AG04450 (cell line): Measurements from ENCODE around the gene IDH3A. TPM values are rescaled to one million over a fixed set of nuclear protein-coding genes. Genes with fewer than 3 reads are reported as not detected.

Experiments used
- CTCF ChIA-PET: fragments of 300-600, 350-600 bp; formaldehyde crosslinking; extraction: SDS; loops from one replicate; lab custom pipeline; 2022; ENCODE audit warnings: antibody characterized with exemption, inconsistent platforms; lab: Charles Lee
- POLR2A ChIA-PET: fragments of 350-600 bp; formaldehyde crosslinking; extraction: SDS; loops from one replicate; lab custom pipeline; 2021; ENCODE audit warnings: antibody characterized with exemption, inconsistent platforms; lab: Yijun Ruan, JAX
- DNase-seq: peaks from one replicate; pipeline ENCODE4 v3.0.0-alpha.2; 2011; ENCODE audit warnings: low read depth, low spot score
- H3K27ac ChIP-seq: one replicate; pipeline ENCODE4 v1.5.1; 2012; ENCODE audit warnings: low read depth, low read length, control low read depth
- H3K27me3 ChIP-seq: one replicate; pipeline ENCODE4 v1.6.0; 2012; ENCODE audit warnings: low read length; ENCODE audit not compliant: control insufficient read depth, insufficient read depth
- H3K4me3 ChIP-seq: 2 replicates; pipeline ENCODE4 v1.5.1; 2011; ENCODE audit warnings: mild to moderate bottlenecking, low read depth, low read length, control low read depth
- H3K9me3 ChIP-seq: 2 replicates; pipeline ENCODE4 v1.5.1; 2012; ENCODE audit warnings: low read length; ENCODE audit not compliant: control insufficient read depth, insufficient read depth
- CTCF ChIP-seq: IDR thresholded peaks from 2 replicates; pipeline ENCODE4 v1.5.1; 2011; ENCODE audit warnings: low read depth, low read length, control low read depth, inconsistent platforms
- polyA plus RNA-seq: library from polyadenylated mRNA; depleted of rRNA; stranded (reverse); fragments of >200 nt; gene quantifications from 2 replicates; pipeline ENCODE4 v1.2.3, GENCODE V29; 2011

Gene IDH3A
- polyA plus RNA-seq, 1 experiment, result 69.1 TPM

GRCh38 chr15:78120523-78120922 lies 28.6 kb upstream of the IDH3A start:
- CTCF ChIA-PET, result interaction anchor here (1.2 to 3.4 kb wide), 3 partner anchors 12 to 156 kb away, joined by 3 to 18 read pairs (median 7); no protein-coding TSS in a partner anchor
- POLR2A ChIA-PET, result no interaction called here

GRCh38 chr15:78125267-78125666 lies 23.9 kb upstream of the IDH3A start:
- no peak for DNase-seq
- Histone ChIP-seq H3K4me3 (no peak overlapping the region), H3K27me3 (peaks cover 23% of the 10 kb centered on the region), H3K9me3 (no peaks in the 10 kb centered on the region), H3K27ac (no peak overlapping the region)
- ChIA-PET POLR2A (no interaction called here), CTCF (no interaction called here)
- TF ChIP-seq CTCF, result no peak

More at GRCh38 chr15:78120523-78120922, 28.6 kb upstream of the IDH3A start:
- no peak for DNase-seq
- TF ChIP-seq CTCF, result no peak
- peaks cover 22% of the 10 kb centered on the region for H3K27me3 ChIP-seq
- H3K9me3 ChIP-seq, result no peaks in the 10 kb centered on the region
- no peak overlapping the region for H3K27ac ChIP-seq
- no peak overlapping the region for H3K4me3 ChIP-seq

- Histone ChIP-seq H3K4me3 (no peak overlapping the region), H3K9me3 (no peaks in the 10 kb centered on the region; the same call in 1 of the 2 replicates), H3K27ac (no peak overlapping the region), H3K27me3 (peaks cover 18% of the 10 kb centered on the region)
- ChIA-PET POLR2A (interaction anchor here (0.5 to 0.8 kb wide), 2 partner anchors 21 to 311 kb away, joined by 3 to 5 read pairs; partner anchors contain the start of gene IDH3A), CTCF (interaction anchor here (1.1 to 2.4 kb wide), 4 partner anchors 15 to 114 kb away, joined by 4 to 12 read pairs (median 5); no protein-coding TSS in a partner anchor)
- no peak for DNase-seq
- TF ChIP-seq CTCF, result no peak
Measured at GRCh38 chr15:78127882-78128281, 21.3 kb upstream of the IDH3A start.

GRCh38 chr15:78129077-78129750 lies 19.9 kb upstream of the IDH3A start:
- no peak overlapping the region for H3K4me3 ChIP-seq
- H3K9me3 ChIP-seq, result no peaks in the 10 kb centered on the region; the same call in 1 of the 2 replicates
- TF ChIP-seq CTCF, result no peak
- no peak for DNase-seq
- CTCF ChIA-PET, result interaction anchor here (0.5 to 2.4 kb wide), 4 partner anchors 16 to 173 kb away, joined by 3 to 12 read pairs (median 4); no protein-coding TSS in a partner anchor
- H3K27me3 ChIP-seq, result peaks cover 8% of the 10 kb centered on the region
- POLR2A ChIA-PET, result no interaction called here
- no peak overlapping the region for H3K27ac ChIP-seq

GRCh38 chr15:78129751-78130287 lies 19.3 kb upstream of the IDH3A start:
- peaks cover 8% of the 10 kb centered on the region for H3K27me3 ChIP-seq
- no peak for DNase-seq
- H3K4me3 ChIP-seq, result no peak overlapping the region
- ChIA-PET POLR2A (interaction anchor here (1.0 kb wide), 1 partner anchor 9 kb away, joined by 4 read pairs; no protein-coding TSS in a partner anchor), CTCF (interaction anchor here (0.6 to 2.5 kb wide), 4 partner anchors 17 to 111 kb away, joined by 3 to 30 read pairs (median 8); no protein-coding TSS in a partner anchor)
- no peak overlapping the region for H3K27ac ChIP-seq
- TF ChIP-seq CTCF, result no peak
- no peaks in the 10 kb centered on the region; the same call in 1 of the 2 replicates for H3K9me3 ChIP-seq
